Measurements from ENCODE around the gene SYNC.

DNA sequence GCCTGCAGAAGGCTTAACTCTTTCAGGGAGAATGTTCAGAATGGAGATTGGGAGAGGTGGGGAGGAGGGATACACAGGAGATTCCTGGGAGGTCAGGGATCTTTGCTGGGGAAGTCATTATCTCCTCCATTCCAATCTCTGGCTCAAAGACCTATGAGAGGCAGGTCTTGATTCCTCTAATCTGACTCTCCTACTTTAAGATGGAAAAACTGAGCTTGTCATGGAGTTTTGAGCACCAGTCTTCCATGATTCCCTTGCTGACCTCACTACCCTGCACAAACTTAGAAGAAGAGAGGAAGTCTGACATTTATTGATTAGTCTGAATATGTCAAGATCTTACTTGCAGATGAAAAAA lies 41.5 kb upstream of the SYNC start:
- TF ChIP-seq, protein P1, sequence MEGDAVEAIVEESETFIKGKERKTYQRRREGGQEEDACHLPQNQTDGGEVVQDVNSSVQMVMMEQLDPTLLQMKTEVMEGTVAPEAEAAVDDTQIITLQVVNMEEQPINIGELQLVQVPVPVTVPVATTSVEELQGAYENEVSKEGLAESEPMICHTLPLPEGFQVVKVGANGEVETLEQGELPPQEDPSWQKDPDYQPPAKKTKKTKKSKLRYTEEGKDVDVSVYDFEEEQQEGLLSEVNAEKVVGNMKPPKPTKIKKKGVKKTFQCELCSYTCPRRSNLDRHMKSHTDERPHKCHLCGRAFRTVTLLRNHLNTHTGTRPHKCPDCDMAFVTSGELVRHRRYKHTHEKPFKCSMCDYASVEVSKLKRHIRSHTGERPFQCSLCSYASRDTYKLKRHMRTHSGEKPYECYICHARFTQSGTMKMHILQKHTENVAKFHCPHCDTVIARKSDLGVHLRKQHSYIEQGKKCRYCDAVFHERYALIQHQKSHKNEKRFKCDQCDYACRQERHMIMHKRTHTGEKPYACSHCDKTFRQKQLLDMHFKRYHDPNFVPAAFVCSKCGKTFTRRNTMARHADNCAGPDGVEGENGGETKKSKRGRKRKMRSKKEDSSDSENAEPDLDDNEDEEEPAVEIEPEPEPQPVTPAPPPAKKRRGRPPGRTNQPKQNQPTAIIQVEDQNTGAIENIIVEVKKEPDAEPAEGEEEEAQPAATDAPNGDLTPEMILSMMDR (conservative IDR thresholded peaks at IDR 0.05; ENCODE audit: low read length) = no peak
- TF ChIP-seq EZH2phosphoT487 (IDR thresholded peaks at IDR 0.05; ENCODE audit: borderline replicate concordance, low read depth, low read length) = no peak
